ENCODE results near the gene MYH6.

- TF ChIP-seq POLR2A (IDR thresholded peaks at IDR 0.05) (no peak), CTCF (IDR thresholded peaks at IDR 0.05) (no peak), POLR2AphosphoS5 (IDR thresholded peaks at IDR 0.05) (no peak)
Measured at GRCh38 chr14:23381871-23382270, 26.2 kb downstream of the MYH6 start.

Data from upper lobe of left lung (tissue), 4 donors.